Astrocyte of the spinal cord (primary cell): ENCODE measurements around the gene NUDT1.
A peak's percentile ranks its signal among the peaks of the same experiment; 100 is the strongest.

Experiments used
- DNase-seq: peaks from one replicate; pipeline ENCODE4 v3.0.0; 2011; ENCODE audit warnings: low read depth, low spot score
- H3K4me3 ChIP-seq: 2 replicates; pipeline ENCODE4 v1.5.1; 2011; ENCODE audit warnings: low read depth, mild to moderate bottlenecking, low read length, moderate library complexity
- CTCF ChIP-seq: IDR thresholded peaks from 2 replicates; pipeline ENCODE4 v1.5.1; 2012; ENCODE audit warnings: low read depth, mild to moderate bottlenecking, low read length, inconsistent platforms
- in situ Hi-C: cut with HindIII; loops from 2 replicates; pipeline ENCODE4 v1.10.0; 2017; ENCODE audit warnings: low sequenced_read_pairs

The NUDT1 gene

GRCh38 chr7:2296832-2297231, 54.8 kb downstream of the NUDT1 start:
- in situ Hi-C loops, result no loop called here
- no peak overlapping the region for H3K4me3 ChIP-seq
- TF ChIP-seq CTCF, result no peak
- DNase-seq, result no peak

DNA sequence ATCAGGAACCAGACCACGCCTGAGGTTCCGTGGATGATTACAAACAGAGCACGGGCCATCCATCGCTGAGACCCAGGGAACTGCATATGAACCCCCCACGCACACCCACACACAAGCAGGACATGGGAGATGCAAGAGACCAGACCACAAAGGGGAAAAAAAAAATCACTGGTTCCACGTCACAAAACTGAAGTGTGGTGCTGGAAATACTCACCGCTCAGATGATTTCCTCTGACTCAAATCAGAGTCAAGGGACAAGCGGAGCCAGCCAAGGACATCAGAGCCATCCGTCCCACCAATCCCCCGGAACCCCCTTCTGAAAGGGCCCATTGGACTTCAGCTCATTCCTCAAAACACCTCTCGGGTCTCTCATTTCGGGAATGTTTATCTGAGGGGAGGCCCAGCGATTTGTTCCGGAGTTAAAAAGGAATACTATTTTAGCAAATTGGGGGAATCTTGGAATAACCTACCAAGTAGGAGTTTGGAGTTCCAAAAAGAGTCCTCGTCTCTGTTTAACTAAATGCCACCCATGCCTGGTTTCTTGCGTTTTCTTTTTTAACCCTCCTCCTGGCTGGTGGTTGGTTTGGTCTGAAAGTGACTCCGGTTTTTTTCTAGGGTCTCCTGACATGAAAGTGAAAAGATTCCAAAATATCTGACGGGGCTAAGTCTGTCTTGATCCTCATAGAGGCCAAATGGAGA, 57.3 kb downstream of the NUDT1 start:
- DNase-seq, result peak; percentile 78
- in situ Hi-C loops, result no loop called here
- no peak for TF ChIP-seq CTCF
- H3K4me3 ChIP-seq, result no peak overlapping the region

DNA sequence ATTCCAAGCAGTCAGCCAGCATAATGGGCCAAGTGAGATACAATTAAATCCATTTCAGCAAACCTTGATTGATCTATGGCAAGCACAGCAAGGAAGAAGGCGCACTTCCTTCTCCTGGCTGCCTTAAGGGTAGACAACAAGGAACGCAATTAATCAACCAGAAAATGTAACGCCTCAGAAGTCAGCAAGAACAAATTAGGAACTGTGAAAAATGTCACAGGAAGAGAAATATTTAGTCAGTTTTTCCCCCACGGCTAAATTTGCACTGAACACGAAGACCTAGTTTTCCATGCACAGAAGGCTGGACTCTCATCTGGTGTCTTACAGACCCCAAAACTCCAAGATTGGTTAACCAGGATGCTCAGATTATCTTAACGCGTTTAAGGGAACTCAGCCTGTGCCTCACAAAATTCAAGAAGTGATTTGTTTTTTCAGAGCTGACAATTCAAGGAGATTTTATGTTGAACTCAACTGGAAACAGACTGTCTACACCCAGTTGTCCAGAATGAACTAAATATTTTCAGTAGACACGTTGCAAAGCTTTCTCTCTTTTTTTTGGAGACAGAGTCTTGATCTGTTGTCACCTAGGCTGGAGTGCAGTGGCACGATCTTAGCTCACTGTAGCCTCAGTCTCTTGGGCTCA, 58.0 kb downstream of the NUDT1 start:
- no peak for DNase-seq
- in situ Hi-C loops, result no loop called here
- TF ChIP-seq CTCF, result no peak
- no peak overlapping the region for H3K4me3 ChIP-seq
